GM12878 (cell line): ENCODE results near the gene GLYAT. TPM values are rescaled to one million over a fixed set of nuclear protein-coding genes. Genes with fewer than 3 reads are reported as not detected.

ENCODE experiments used
- ATAC-seq: fragments of 200-7000 bp; cut with Tn5 transposase; 3 replicates; pipeline ENCODE4 v1.9.1; 2020; ENCODE audit warnings: mild to moderate bottlenecking, moderate library complexity
- BruUV-seq: library from RNA; stranded (reverse); fragments of 400-500 nt; replicated peaks from 2 replicates; lab custom pipeline; 2021; lab: Mats Ljungman, UMichigan
- CTCF ChIA-PET: fragments of 300-600 bp; sonication (Branson Sonifier 250); formaldehyde crosslinking; extraction: SDS; loops from one replicate; lab custom pipeline; 2021; ENCODE audit warnings: inconsistent platforms; lab: Yijun Ruan, JAX
- POLR2A ChIA-PET: fragments of 350-600 bp; formaldehyde crosslinking; extraction: SDS; loops from one replicate; lab custom pipeline; 2021; ENCODE audit warnings: inconsistent platforms; lab: Charles Lee
- RAD21 ChIA-PET: fragments of 300-600 bp; sonication (Branson Sonifier 250); formaldehyde crosslinking; loops from one replicate; lab custom pipeline; 2023; ENCODE audit warnings: antibody characterized with exemption; ENCODE audit not compliant: unreplicated experiment; lab: Charles Lee
- SMC1A ChIA-PET: fragments of 300-600 bp; sonication (Branson Sonifier 250); formaldehyde crosslinking; loops from one replicate; lab custom pipeline; 2023; ENCODE audit not compliant: unreplicated experiment, uncharacterized antibody; lab: Charles Lee
- DNase-seq: peaks from one replicate; pipeline ENCODE4 v3.0.0-alpha.2; 2011; ENCODE audit warnings: low read depth, low spot score
- FAIRE-seq: peaks from 3 replicates; lab custom pipeline; 2011; peaks lifted over from hg19 to GRCh38; lab: Jason Lieb, UNC
- H2AFZ ChIP-seq: 2 replicates; pipeline ENCODE4 v1.6.0; 2011; ENCODE audit warnings: low read depth, low read length, control low read depth; ENCODE audit not compliant: control insufficient read depth
- H3K27ac ChIP-seq: 2 replicates; pipeline ENCODE4 v1.5.1; 2011; ENCODE audit warnings: control low read depth; ENCODE audit not compliant: control insufficient read depth, insufficient read depth
- H3K27me3 ChIP-seq, 2 experiments: replicated peaks in 1 of 2; 2 replicates each; pipeline versions ENCODE4 v1.6.0 to v1.6.1; 2011; ENCODE audit warnings: low read length in 1 of 2; ENCODE audit not compliant: control insufficient read depth in 2 of 2, insufficient read depth in 2 of 2
- H3K36me3 ChIP-seq, 2 experiments: 2 replicates each; pipeline ENCODE4 v1.5.1; 2011; ENCODE audit warnings: low read length in 1 of 2; ENCODE audit not compliant: control insufficient read depth in 2 of 2, insufficient read depth in 2 of 2
- H3K4me1 ChIP-seq: 2 replicates; pipeline ENCODE4 v1.6.1; 2011; ENCODE audit warnings: mild to moderate bottlenecking, low read length, moderate library complexity, mixed read lengths; ENCODE audit not compliant: control insufficient read depth, insufficient read depth
- H3K4me2 ChIP-seq: 2 replicates; pipeline ENCODE4 v1.6.0; 2011; ENCODE audit warnings: control low read depth; ENCODE audit not compliant: control insufficient read depth, insufficient read depth
- H3K4me3 ChIP-seq: fragments of 200-600 bp; sonication (generic); 2 replicates; pipeline ENCODE4 v1.5.1; 2016
- H3K79me2 ChIP-seq: 2 replicates; pipeline ENCODE4 v1.6.0; 2011; ENCODE audit warnings: low read length; ENCODE audit not compliant: control insufficient read depth, insufficient read depth
- H3K9ac ChIP-seq: 2 replicates; pipeline ENCODE4 v1.8.0; 2011; ENCODE audit warnings: low read length, control low read depth, mixed read lengths; ENCODE audit not compliant: control insufficient read depth, insufficient read depth
- H3K9me3 ChIP-seq: replicated peaks from 3 replicates; pipeline ENCODE4 v1.5.1; 2011; ENCODE audit warnings: mild to moderate bottlenecking, low read length; ENCODE audit not compliant: control insufficient read depth, insufficient read depth
- H4K20me1 ChIP-seq: 2 replicates; pipeline ENCODE4 v1.6.0; 2011; ENCODE audit not compliant: control insufficient read depth, insufficient read depth
- CREB1 ChIP-seq: IDR thresholded peaks from 2 replicates; pipeline ENCODE4 v1.6.1; 2012; ENCODE audit warnings: low read depth, mild to moderate bottlenecking, inconsistent platforms
- MEF2B ChIP-seq: fragments of 450-650 bp; IDR thresholded peaks from 2 replicates; pipeline ENCODE4 v1.6.1; 2018; ENCODE audit warnings: mild to moderate bottlenecking, moderate library complexity; ENCODE audit not compliant: partially characterized antibody, poor library complexity, severe bottlenecking
- ZNF384 ChIP-seq: IDR thresholded peaks from 2 replicates; pipeline ENCODE4 v1.6.1; 2012; ENCODE audit warnings: low read depth, mild to moderate bottlenecking, low read length, improper control_type of control experiment, borderline replicate concordance
- WGBS: methylation state at CpG from one replicate; pipeline ENCODE4 v1.1.6; 2016; ENCODE audit warnings: low lambda C conversion rate; ENCODE audit not compliant: insufficient replicate concordance, insufficient coverage; ENCODE audit errors: missing lambda C conversion rate; 5-methylcytosine and 5-hydroxymethylcytosine counted together
- in situ Hi-C: fragments of 300-500 bp; cut with MboI; formaldehyde crosslinking; loops from 9 replicates; pipeline ENCODE4 v1.14.3; 2018; ENCODE audit warnings: mixed read lengths
- intact Hi-C: fragments of 100-400 bp; cut with micrococcal nuclease; formaldehyde crosslinking; loops from one replicate; pipeline ENCODE4 v1.14.2; 2022; ENCODE audit not compliant: unreplicated experiment
- polyA plus RNA-seq, 11 experiments: library from polyadenylated mRNA; depleted of rRNA in 4 of 11; unstranded in 6 of 11; stranded (reverse) in 5 of 11; fragments of >200 nt; fragmentation: Nextera tagmentation in 4 of 11; fragmentation: Illumina TruSeq in 1 of 11; extraction: Ambion mirVana in 4 of 11; extraction: Trizol in 1 of 11; gene quantifications; 1 replicate in 1 of 11; 2 replicates in 10 of 11; pipeline versions ENCODE4 v1.2.1 to v1.2.3, GENCODE V29; 2011 to 2016; ENCODE audit warnings: inconsistent platforms in 2 of 11, missing spikeins in 2 of 11, low read depth in 1 of 11
- total RNA-seq, 4 experiments: library from RNA; depleted of rRNA in 3 of 4; stranded (reverse); fragments of >200 nt in 3 of 4; fragmentation: Illumina TruSeq in 1 of 4; extraction: Trizol in 1 of 4; gene quantifications; 2 replicates each; pipeline versions ENCODE4 v1.2.1 to v1.2.3, GENCODE V29; 2013 to 2021
- TF ChIP-seq, protein P1 (sequence below): fragments of 450-650 bp; formaldehyde crosslinking; IDR thresholded peaks from 2 replicates; pipeline ENCODE4 v1.4.0; 2022; ENCODE audit warnings: mild to moderate bottlenecking, moderate library complexity
- TF ChIP-seq, protein P2 (sequence below): fragments of 450-650 bp; IDR thresholded peaks from 2 replicates; pipeline ENCODE4 v1.6.1; 2014; ENCODE audit warnings: mild to moderate bottlenecking
- TF ChIP-seq, protein P3 (sequence below), 3 experiments: IDR thresholded peaks in 2 of 3; conservative IDR thresholded peaks in 1 of 3; 2 replicates each; pipeline ENCODE4 v1.5.1; 2011; ENCODE audit warnings: low read depth in 3 of 3, low read length in 3 of 3, mild to moderate bottlenecking in 3 of 3, control low read depth in 2 of 3, moderate library complexity in 2 of 3, inconsistent platforms in 1 of 3, mixed read lengths in 1 of 3; ENCODE audit not compliant: control insufficient read depth in 2 of 3, insufficient read depth in 1 of 3; ENCODE audit errors: extremely low read depth in 1 of 3

The GLYAT gene
- total and polyA plus RNA-seq, 10 of the 15 experiments (the other 5 are each of a cell fraction or from before 2014, with no cell fraction given) = 0.18 TPM; not detected in 9

DNA sequence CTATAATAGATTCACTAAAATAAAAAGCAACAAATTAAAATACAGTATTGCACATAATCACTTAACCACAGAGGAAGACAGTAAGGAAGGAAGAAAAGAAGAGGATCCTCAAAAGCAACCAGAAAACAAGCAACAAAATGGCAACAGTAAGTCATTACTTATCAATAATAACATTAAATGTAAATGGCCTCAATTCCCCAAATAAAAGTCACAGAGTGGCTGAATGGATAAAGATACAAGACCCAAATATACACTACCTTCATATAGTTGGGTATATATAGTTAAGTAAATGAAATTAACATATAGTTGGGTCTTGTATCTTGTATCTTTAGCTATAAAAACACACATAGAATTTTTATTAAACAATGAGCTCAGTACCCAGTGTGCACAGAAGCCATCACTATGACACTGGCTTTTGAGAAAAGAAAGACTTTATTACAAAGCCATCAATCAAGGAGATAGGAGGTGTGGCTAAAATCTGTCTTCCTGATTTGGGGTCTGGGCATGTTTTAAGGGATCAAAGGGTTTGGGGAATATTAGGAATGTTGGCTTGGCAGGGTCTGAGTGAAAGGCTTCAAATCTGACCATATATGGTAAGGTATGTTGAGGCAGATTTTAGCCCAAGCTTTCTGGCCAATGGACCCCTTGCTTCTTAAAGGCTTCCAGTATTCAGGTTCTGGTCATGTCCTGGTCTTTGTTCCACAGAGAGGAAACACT, 13.4 kb upstream of the GLYAT start (continued):
- TF ChIP-seq, protein P1, sequence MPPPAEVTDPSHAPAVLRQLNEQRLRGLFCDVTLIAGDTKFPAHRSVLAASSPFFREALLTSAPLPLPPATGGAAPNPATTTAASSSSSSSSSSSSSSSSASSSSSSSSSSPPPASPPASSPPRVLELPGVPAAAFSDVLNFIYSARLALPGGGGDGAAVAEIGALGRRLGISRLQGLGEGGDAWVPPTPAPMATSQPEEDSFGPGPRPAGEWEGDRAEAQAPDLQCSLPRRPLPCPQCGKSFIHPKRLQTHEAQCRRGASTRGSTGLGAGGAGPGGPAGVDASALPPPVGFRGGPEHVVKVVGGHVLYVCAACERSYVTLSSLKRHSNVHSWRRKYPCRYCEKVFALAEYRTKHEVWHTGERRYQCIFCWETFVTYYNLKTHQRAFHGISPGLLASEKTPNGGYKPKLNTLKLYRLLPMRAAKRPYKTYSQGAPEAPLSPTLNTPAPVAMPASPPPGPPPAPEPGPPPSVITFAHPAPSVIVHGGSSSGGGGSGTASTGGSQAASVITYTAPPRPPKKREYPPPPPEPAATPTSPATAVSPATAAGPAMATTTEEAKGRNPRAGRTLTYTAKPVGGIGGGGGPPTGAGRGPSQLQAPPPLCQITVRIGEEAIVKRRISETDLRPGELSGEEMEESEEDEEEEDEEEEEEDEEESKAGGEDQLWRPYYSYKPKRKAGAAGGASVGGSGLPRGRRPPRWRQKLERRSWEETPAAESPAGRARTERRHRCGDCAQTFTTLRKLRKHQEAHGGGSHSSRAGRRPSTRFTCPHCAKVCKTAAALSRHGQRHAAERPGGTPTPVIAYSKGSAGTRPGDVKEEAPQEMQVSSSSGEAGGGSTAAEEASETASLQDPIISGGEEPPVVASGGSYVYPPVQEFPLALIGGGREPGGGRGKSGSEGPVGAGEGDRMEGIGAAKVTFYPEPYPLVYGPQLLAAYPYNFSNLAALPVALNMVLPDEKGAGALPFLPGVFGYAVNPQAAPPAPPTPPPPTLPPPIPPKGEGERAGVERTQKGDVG (CRISPR knock-in tag) = no peak
- TF ChIP-seq MEF2B (no peak), ZNF384 (no peak), CREB1 (no peak)

DNA sequence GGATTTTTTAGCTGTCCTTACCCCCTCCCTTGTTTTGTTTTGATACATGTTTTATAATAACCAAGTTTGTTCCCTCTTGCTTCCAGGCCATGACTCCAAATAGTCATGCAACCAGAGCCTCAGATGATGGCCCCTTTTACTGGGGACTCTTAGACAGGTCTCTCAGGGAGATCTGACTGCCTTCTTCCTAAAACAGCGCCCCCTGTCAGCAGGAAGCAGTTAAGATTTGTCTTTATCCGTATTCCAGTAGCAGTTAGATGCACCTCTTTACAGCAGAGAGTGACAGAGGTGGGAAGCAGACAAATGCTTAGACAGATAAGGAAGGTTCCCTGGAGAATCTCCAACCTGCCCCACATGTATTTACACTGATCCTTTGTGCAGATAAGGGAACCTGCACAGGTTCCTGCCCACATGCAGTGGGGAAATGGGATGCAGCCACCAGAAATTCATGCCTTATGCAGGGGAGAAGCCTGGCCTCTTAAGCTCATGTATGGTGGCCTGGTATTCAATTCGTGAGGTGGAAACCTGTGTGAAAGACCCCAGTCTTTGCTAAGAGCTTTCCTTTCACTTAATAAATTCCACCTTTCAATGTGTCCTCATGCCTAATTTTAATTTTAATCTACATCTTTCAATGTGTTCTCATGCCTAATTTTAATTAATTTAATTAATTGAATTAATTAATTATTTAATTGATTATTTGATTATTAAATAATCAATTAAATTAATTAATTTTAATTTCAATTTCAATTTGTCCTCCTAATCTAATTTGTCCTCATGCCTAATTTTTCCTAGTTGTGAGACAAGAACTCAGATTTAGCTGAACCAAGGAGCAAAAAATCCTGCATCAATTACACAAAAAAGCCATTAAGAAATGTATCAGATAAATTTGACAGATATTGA, 11.5 kb upstream of the GLYAT start:
- H3K4me2 ChIP-seq = no peak overlapping the region
- FAIRE-seq (no peak), ATAC-seq (no peak; the same call in 2 of the 3 replicates), DNase-seq (no peak)
- no TSS peak for BruUV-seq
- H3K4me3 ChIP-seq = no peak overlapping the region
- no peak overlapping the region for H3K27ac ChIP-seq
- H4K20me1 ChIP-seq = no peaks in the 10 kb centered on the region
- ChIA-PET POLR2A (no interaction called here), SMC1A (no interaction called here), CTCF (no interaction called here), RAD21 (no interaction called here)
- in situ Hi-C loops (no loop called here), intact Hi-C loops (no loop called here)
- no peak overlapping the region for H3K9ac ChIP-seq
- peaks cover 2% of the 10 kb centered on the region; the same call in 2 of the 3 replicates for H3K9me3 ChIP-seq
- H3K27me3 ChIP-seq = no peaks in the 10 kb centered on the region
- WGBS = 10% methylated on average over 3 of the region's 3 CpGs
- H3K79me2 ChIP-seq = no peaks in the 10 kb centered on the region
- H2AFZ ChIP-seq = no peak overlapping the region
- TF ChIP-seq, protein P2, sequence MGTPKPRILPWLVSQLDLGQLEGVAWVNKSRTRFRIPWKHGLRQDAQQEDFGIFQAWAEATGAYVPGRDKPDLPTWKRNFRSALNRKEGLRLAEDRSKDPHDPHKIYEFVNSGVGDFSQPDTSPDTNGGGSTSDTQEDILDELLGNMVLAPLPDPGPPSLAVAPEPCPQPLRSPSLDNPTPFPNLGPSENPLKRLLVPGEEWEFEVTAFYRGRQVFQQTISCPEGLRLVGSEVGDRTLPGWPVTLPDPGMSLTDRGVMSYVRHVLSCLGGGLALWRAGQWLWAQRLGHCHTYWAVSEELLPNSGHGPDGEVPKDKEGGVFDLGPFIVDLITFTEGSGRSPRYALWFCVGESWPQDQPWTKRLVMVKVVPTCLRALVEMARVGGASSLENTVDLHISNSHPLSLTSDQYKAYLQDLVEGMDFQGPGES = no peak
- TF ChIP-seq, protein P3, sequence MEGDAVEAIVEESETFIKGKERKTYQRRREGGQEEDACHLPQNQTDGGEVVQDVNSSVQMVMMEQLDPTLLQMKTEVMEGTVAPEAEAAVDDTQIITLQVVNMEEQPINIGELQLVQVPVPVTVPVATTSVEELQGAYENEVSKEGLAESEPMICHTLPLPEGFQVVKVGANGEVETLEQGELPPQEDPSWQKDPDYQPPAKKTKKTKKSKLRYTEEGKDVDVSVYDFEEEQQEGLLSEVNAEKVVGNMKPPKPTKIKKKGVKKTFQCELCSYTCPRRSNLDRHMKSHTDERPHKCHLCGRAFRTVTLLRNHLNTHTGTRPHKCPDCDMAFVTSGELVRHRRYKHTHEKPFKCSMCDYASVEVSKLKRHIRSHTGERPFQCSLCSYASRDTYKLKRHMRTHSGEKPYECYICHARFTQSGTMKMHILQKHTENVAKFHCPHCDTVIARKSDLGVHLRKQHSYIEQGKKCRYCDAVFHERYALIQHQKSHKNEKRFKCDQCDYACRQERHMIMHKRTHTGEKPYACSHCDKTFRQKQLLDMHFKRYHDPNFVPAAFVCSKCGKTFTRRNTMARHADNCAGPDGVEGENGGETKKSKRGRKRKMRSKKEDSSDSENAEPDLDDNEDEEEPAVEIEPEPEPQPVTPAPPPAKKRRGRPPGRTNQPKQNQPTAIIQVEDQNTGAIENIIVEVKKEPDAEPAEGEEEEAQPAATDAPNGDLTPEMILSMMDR (IDR thresholded peaks at IDR 0.05 in 2 of 3, conservative IDR thresholded peaks at IDR 0.05 in 1 of 3; ENCODE audit: control insufficient read depth in 2 of 3, extremely low read depth in 1 of 3, insufficient read depth in 1 of 3, low read depth in 3 of 3, low read length in 3 of 3) = peak in 2 of 3 experiments; percentile 19 to 32; a peak in 1 of 6 replicates
- no peaks in the 10 kb centered on the region for H3K4me1 ChIP-seq
- H3K36me3 ChIP-seq = no peaks in the 10 kb centered on the region
